ENCODE data around the gene SLC25A39. TPM values are rescaled to one million over a fixed set of nuclear protein-coding genes. Genes with fewer than 3 reads are reported as not detected.
A peak's percentile ranks its signal among the peaks of the same experiment; 100 is the strongest.

SLC25A39 gene
- total and polyA plus RNA-seq, 2 of the 13 experiments (the other 11 are each of a cell fraction or from before 2014, with no cell fraction given), result 144 to 151 TPM

- no peak for TF ChIP-seq ZFP62 (CRISPR knock-in tag; IDR thresholded peaks at IDR 0.05)
- peak; percentile 21; the same call in 1 of the 2 replicates for TF ChIP-seq NRL (CRISPR knock-in tag; IDR thresholded peaks at IDR 0.05; ENCODE audit: borderline replicate concordance)
- peak; percentile 66; the same call in 1 of the 2 replicates for TF ChIP-seq ARNT2 (CRISPR knock-in tag; IDR thresholded peaks at IDR 0.05; ENCODE audit: low read depth)
- no peak for TF ChIP-seq NFE2 (CRISPR knock-in tag; IDR thresholded peaks at IDR 0.05)
- TF ChIP-seq TFDP1 (CRISPR knock-in tag; IDR thresholded peaks at IDR 0.05; ENCODE audit: borderline replicate concordance), result peak; percentile 76; the same call in 1 of the 2 replicates
- no peak; the same call in 1 of the 2 replicates for TF ChIP-seq ZFP41 (CRISPR knock-in tag; IDR thresholded peaks at IDR 0.05; ENCODE audit: borderline replicate concordance)
- no peak for TF ChIP-seq SP1 (IDR thresholded peaks at IDR 0.05)
- TF ChIP-seq SP1 (CRISPR knock-in tag; IDR thresholded peaks at IDR 0.05), result peak; percentile 76
- TF ChIP-seq FOXP1 (IDR thresholded peaks at IDR 0.05), result no peak
- TF ChIP-seq FOXP1 (CRISPR knock-in tag; IDR thresholded peaks at IDR 0.05), result peak; percentile 22; the same call in 1 of the 2 replicates
- peak; percentile 30; the same call in 1 of the 2 replicates for TF ChIP-seq ZNF547 (CRISPR knock-in tag; IDR thresholded peaks at IDR 0.05)
- no peak for TF ChIP-seq ZNF230 (CRISPR knock-in tag; IDR thresholded peaks at IDR 0.05)
- TF ChIP-seq KMT2A (CRISPR knock-in tag; IDR thresholded peaks at IDR 0.05), result peak; percentile 38; the same call in 1 of the 2 replicates
- TF ChIP-seq ZBED4 (CRISPR knock-in tag; IDR thresholded peaks at IDR 0.05; ENCODE audit: borderline replicate concordance), result 0 out of 2 replicates have a peak, but pooled peaks have one; percentile 64
- TF ChIP-seq ZNF646 (CRISPR knock-in tag; IDR thresholded peaks at IDR 0.05), result no peak
These were observed 2.3 kb upstream of the SLC25A39 start (continued) for GRCh38 chr17:44326861-44327444.
